NCI-H1694 (cell line): Measurements from ENCODE around the gene DCAF6.
"Not testable (repeated sequence)": the region's sequence is repeated elsewhere in the genome, so short reads cannot be mapped to it uniquely, and the experiment has no call there.

ENCODE experiments used
- DNase-seq: peaks from one replicate; lab custom pipeline; 2025; lab: John Stamatoyannopoulos, UW

The DCAF6 gene

GRCh38 chr1:167923324-167924056 lies 13.0 kb upstream of the DCAF6 start:
- no peak for DNase-seq

GRCh38 chr1:167924102-167924501 lies 12.4 kb upstream of the DCAF6 start:
- DNase-seq: no peak

- no peak for DNase-seq
Measured at GRCh38 chr1:167924543-167925231, 11.8 kb upstream of the DCAF6 start.

GRCh38 chr1:167926486-167926997 lies 9.9 kb upstream of the DCAF6 start:
- DNase-seq: no peak

- DNase-seq: no peak
Measured at GRCh38 chr1:167927046-167927754, 9.3 kb upstream of the DCAF6 start.

- DNase-seq: no peak
Measured at GRCh38 chr1:167928457-167928852, 8.0 kb upstream of the DCAF6 start.

- not testable (repeated sequence) for DNase-seq
Measured at GRCh38 chr1:167928919-167929318, 7.6 kb upstream of the DCAF6 start.

- DNase-seq: no peak
Measured at GRCh38 chr1:167929725-167930124, 6.8 kb upstream of the DCAF6 start.

- no peak for DNase-seq
Measured at GRCh38 chr1:167933788-167934187, 2.7 kb upstream of the DCAF6 start.

GRCh38 chr1:167934426-167935215 lies 1.9 kb upstream of the DCAF6 start:
- no peak for DNase-seq

- peak; percentile 32 for DNase-seq
Measured at GRCh38 chr1:167935216-167936067, 1.0 kb upstream of the DCAF6 start.

GRCh38 chr1:167936930-167937708 lies 636 bp downstream of the DCAF6 start, which contains the start of gene MPC2:
Gene MPC2 (minus strand): TSS chr1:167937072. CDS start chr1:167935841, 1,231 bp downstream.
- DNase-seq: peak; percentile 49

- DNase-seq: no peak
Measured at GRCh38 chr1:167937709-167938010, 1.2 kb downstream of the DCAF6 start.

GRCh38 chr1:167938080-167938636 lies 1.7 kb downstream of the DCAF6 start:
- DNase-seq: no peak

GRCh38 chr1:167940264-167940663 lies 3.8 kb downstream of the DCAF6 start:
- DNase-seq: no peak

GRCh38 chr1:167943541-167943940 lies 7.1 kb downstream of the DCAF6 start:
- DNase-seq: no peak

- DNase-seq: no peak
Measured at GRCh38 chr1:167947733-167948132, 11.2 kb downstream of the DCAF6 start.

GRCh38 chr1:167949785-167950184 lies 13.3 kb downstream of the DCAF6 start:
- DNase-seq: no peak

- no peak for DNase-seq
Measured at GRCh38 chr1:167950569-167950968, 14.1 kb downstream of the DCAF6 start.

- no peak for DNase-seq
Measured at GRCh38 chr1:167955915-167956314, 19.4 kb downstream of the DCAF6 start.
